ENCODE measurements around the gene MIB2. TPM values are rescaled to one million over a fixed set of nuclear protein-coding genes. Genes with fewer than 3 reads are reported as not detected.

MIB2 gene
- total RNA-seq = 10 to 100 TPM; 33.1 to 38.7 TPM

- no peaks in the 10 kb centered on the region for H3K27me3 Mint-ChIP-seq
- DNase-seq = peak; percentile 99
- H3K4me1 Mint-ChIP-seq = peaks cover 21% of the 10 kb centered on the region
- H3K9me3 Mint-ChIP-seq = no peaks in the 10 kb centered on the region
- peak within 1 kb of the TSS; percentile 97 for H3K27ac Mint-ChIP-seq
- H3K4me3 Mint-ChIP-seq = peak within 1 kb of the TSS; percentile 96
- H3K36me3 Mint-ChIP-seq = peaks cover 10% of the 10 kb centered on the region
Measured at GRCh38 chr1:1615256-1616044, at the start of gene MIB2. TSS of gene MIB2 (plus strand) at chr1:1615500. CDS start at chr1:1623453, 7,953 bp downstream.

GRCh38 chr1:1567152-1567875, 48.0 kb upstream of the MIB2 start:
- H3K27ac Mint-ChIP-seq = peak overlapping the region; percentile 17
- H3K4me1 Mint-ChIP-seq = peaks cover 37% of the 10 kb centered on the region
- H3K36me3 Mint-ChIP-seq = peaks cover 55% of the 10 kb centered on the region

GRCh38 chr1:1567891-1568291, 47.4 kb upstream of the MIB2 start:
- DNase-seq = no peak
- Mint-ChIP-seq H3K9me3 (no peaks in the 10 kb centered on the region), H3K4me1 (peaks cover 40% of the 10 kb centered on the region), H3K27ac (no peak overlapping the region), H3K36me3 (peaks cover 59% of the 10 kb centered on the region), H3K4me3 (no peak overlapping the region), H3K27me3 (no peaks in the 10 kb centered on the region)

More at GRCh38 chr1:1567152-1567875, 48.0 kb upstream of the MIB2 start:
- DNase-seq = no peak
- Mint-ChIP-seq H3K9me3 (no peaks in the 10 kb centered on the region), H3K4me3 (no peak overlapping the region), H3K27me3 (no peaks in the 10 kb centered on the region)

GRCh38 chr1:1569341-1569740, 46.0 kb upstream of the MIB2 start:
- DNase-seq = no peak
- H3K9me3 Mint-ChIP-seq = no peaks in the 10 kb centered on the region
- H3K36me3 Mint-ChIP-seq = peaks cover 62% of the 10 kb centered on the region
- H3K4me1 Mint-ChIP-seq = peaks cover 40% of the 10 kb centered on the region
- H3K4me3 Mint-ChIP-seq = no peak overlapping the region
- H3K27me3 Mint-ChIP-seq = no peaks in the 10 kb centered on the region
- H3K27ac Mint-ChIP-seq = peak overlapping the region; percentile 62

- peak overlapping the region; percentile 98 for H3K27ac Mint-ChIP-seq
- peaks cover 32% of the 10 kb centered on the region for H3K36me3 Mint-ChIP-seq
- peak; percentile 82 for DNase-seq
- peaks cover 30% of the 10 kb centered on the region for H3K4me1 Mint-ChIP-seq
- no peaks in the 10 kb centered on the region for H3K27me3 Mint-ChIP-seq
- peak overlapping the region; percentile 97 for H3K4me3 Mint-ChIP-seq
- H3K9me3 Mint-ChIP-seq = no peaks in the 10 kb centered on the region
Measured at GRCh38 chr1:1573843-1574720, 41.2 kb upstream of the MIB2 start.

- Mint-ChIP-seq H3K36me3 (peaks cover 27% of the 10 kb centered on the region), H3K4me3 (peak within 1 kb of the TSS; percentile 97), H3K9me3 (no peaks in the 10 kb centered on the region), H3K27me3 (no peaks in the 10 kb centered on the region), H3K27ac (peak within 1 kb of the TSS; percentile 99), H3K4me1 (peaks cover 24% of the 10 kb centered on the region)
- peak; percentile 94 for DNase-seq
Measured at GRCh38 chr1:1574721-1575537, 40.4 kb upstream of the MIB2 start, which contains the start of gene SSU72. TSS of gene SSU72 (minus strand) at chr1:1574863. CDS start at chr1:1574557, 306 bp downstream.

- peaks cover 12% of the 10 kb centered on the region for H3K4me1 Mint-ChIP-seq
- H3K36me3 Mint-ChIP-seq = peaks cover 15% of the 10 kb centered on the region
- H3K27me3 Mint-ChIP-seq = peaks cover 6% of the 10 kb centered on the region
- H3K27ac Mint-ChIP-seq = no peak overlapping the region
- no peaks in the 10 kb centered on the region for H3K9me3 Mint-ChIP-seq
- no peak overlapping the region for H3K4me3 Mint-ChIP-seq
- DNase-seq = no peak
Measured at GRCh38 chr1:1577367-1578011, 37.8 kb upstream of the MIB2 start.

GRCh38 chr1:1578371-1578940, 36.8 kb upstream of the MIB2 start:
- H3K4me3 Mint-ChIP-seq = no peak overlapping the region
- H3K27ac Mint-ChIP-seq = no peak overlapping the region
- no peak for DNase-seq
- peaks cover 10% of the 10 kb centered on the region for H3K4me1 Mint-ChIP-seq
- peaks cover 6% of the 10 kb centered on the region for H3K27me3 Mint-ChIP-seq
- H3K36me3 Mint-ChIP-seq = peaks cover 7% of the 10 kb centered on the region
- H3K9me3 Mint-ChIP-seq = no peaks in the 10 kb centered on the region

GRCh38 chr1:1582585-1583346, 32.5 kb upstream of the MIB2 start:
- Mint-ChIP-seq H3K27me3 (peaks cover 14% of the 10 kb centered on the region), H3K36me3 (no peaks in the 10 kb centered on the region), H3K9me3 (no peaks in the 10 kb centered on the region)

GRCh38 chr1:1583347-1584010, 31.8 kb upstream of the MIB2 start:
- Mint-ChIP-seq H3K36me3 (no peaks in the 10 kb centered on the region), H3K9me3 (no peaks in the 10 kb centered on the region)

More at GRCh38 chr1:1582585-1583346, 32.5 kb upstream of the MIB2 start:
- Mint-ChIP-seq H3K27ac (no peak overlapping the region), H3K4me3 (no peak overlapping the region), H3K4me1 (no peaks in the 10 kb centered on the region)
- DNase-seq = no peak

GRCh38 chr1:1591452-1591851, 23.8 kb upstream of the MIB2 start:
- H3K36me3 Mint-ChIP-seq = no peaks in the 10 kb centered on the region
- no peak overlapping the region for H3K27ac Mint-ChIP-seq
- DNase-seq = no peak
- no peaks in the 10 kb centered on the region for H3K4me1 Mint-ChIP-seq
- H3K9me3 Mint-ChIP-seq = no peaks in the 10 kb centered on the region
- peaks cover 8% of the 10 kb centered on the region for H3K27me3 Mint-ChIP-seq
- H3K4me3 Mint-ChIP-seq = no peak overlapping the region

More at GRCh38 chr1:1583347-1584010, 31.8 kb upstream of the MIB2 start:
- no peaks in the 10 kb centered on the region for H3K4me1 Mint-ChIP-seq
- no peak for DNase-seq
- H3K27me3 Mint-ChIP-seq = peaks cover 16% of the 10 kb centered on the region
- H3K4me3 Mint-ChIP-seq = no peak overlapping the region
- no peak overlapping the region for H3K27ac Mint-ChIP-seq

GRCh38 chr1:1593834-1594601, 21.3 kb upstream of the MIB2 start:
- peaks cover 11% of the 10 kb centered on the region for H3K27me3 Mint-ChIP-seq
- no peak for DNase-seq
- H3K4me3 Mint-ChIP-seq = no peak overlapping the region
- no peaks in the 10 kb centered on the region for H3K36me3 Mint-ChIP-seq
- H3K9me3 Mint-ChIP-seq = no peaks in the 10 kb centered on the region
- no peaks in the 10 kb centered on the region for H3K4me1 Mint-ChIP-seq
- H3K27ac Mint-ChIP-seq = no peak overlapping the region
